ENCODE measurements around the gene CAPN2.
A peak's percentile ranks its signal among the peaks of the same experiment; 100 is the strongest.
"Not testable (repeated sequence)": the region's sequence is repeated elsewhere in the genome, so short reads cannot be mapped to it uniquely, and the experiment has no call there.

The CAPN2 gene

GRCh38 chr1:223717695-223718363 lies 5.5 kb downstream of the CAPN2 start:
- DNase-seq, result no peak

- DNase-seq, result peak; percentile 54
Measured at GRCh38 chr1:223718850-223719249, 6.5 kb downstream of the CAPN2 start.

DNA sequence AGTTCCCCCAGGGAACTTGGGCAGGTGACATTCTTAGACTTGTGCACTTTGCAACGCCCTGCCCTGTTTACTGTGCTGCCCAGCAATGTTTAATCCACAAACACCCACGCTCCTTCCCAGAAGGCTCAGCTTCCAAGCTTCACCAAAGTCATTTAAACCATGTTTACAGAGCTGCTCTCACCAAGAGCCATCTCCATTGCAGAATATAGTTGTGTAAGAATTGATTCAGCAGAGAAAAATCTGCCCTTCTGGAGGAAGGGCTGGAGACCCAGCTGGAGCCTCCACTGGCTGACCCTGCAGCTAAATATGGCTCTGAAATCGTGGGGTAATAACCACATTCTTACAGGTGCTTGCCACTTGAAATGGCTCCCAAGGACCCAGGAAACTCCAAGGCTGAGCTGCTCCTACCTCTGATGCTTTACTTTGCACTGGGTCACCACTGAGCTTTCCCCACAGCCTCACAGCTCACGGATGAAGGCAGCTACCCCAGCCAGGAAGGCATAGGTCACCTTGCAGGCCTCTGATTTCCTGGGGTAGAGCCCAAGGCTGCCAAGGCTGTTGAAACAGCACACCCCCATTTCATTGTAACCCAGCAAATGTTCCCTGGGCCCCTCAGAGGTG lies 8.7 kb downstream of the CAPN2 start:
- peak; percentile 75 for DNase-seq

DNA sequence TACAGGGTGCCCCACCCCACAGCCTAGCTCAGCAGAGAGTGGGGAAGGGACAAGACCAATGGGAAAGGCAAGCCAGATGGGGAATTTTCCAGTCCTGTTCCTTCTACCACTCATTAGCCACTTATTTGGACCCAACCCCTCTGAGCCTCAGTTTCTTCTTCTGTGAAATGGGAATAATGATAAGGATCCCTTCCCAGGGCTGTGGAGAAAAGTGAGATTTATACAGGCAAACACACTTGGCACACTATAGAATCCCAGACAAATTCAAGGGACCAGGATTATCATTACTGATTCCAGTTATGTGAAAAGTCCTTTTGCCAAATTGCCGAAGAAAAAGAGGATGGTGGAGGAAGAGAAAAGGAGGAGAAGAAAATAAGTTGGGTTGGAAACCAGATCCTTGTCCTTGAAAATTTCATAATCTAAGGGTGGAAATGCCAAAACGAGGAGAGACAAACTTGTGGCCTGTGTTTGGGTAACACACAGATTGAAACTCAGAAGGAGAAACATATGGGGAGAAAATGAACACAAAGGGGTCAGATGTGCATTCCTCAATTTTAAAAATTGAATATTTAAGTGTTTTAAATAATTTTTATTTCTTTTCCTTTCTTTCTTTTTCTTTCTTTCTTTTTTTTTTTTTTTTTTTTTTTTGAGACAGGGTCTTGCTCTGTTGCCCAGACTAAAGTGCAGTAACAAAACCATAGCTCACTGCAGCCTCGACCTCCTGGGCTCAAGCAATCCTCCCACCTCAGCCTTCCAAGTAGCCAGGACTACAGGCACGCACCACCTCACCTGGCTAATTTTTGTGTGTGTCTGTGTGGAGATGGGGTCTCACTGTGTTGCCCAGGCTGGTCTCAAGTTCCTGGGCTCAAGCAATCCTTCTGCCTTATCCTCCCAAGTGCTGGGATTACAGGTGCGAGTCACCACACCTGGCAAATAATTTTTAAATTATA lies 9.6 kb downstream of the CAPN2 start:
- DNase-seq, result no peak

GRCh38 chr1:223723351-223723904 lies 11.1 kb downstream of the CAPN2 start:
- no peak for DNase-seq

DNA sequence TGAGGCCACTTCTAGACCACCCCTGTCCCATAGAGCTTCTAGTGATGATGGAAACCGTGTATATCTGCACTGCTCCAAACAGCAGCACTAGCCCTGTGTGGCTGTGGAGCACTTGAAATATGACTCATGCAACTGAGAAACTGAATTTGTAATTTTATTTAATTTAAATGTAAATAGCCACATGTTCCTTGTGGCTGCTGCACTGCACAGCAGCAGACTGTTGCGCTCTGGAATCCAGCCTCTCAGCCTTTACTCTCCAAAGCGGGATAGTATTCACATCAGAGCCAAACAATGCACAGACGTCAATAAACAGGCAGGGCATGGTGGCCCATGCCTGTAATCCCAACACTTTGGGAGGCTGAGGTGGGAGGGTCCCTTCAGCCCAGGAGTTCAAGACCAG lies 12.0 kb downstream of the CAPN2 start:
- DNase-seq, result no peak

GRCh38 chr1:223725578-223725977 lies 13.2 kb downstream of the CAPN2 start:
- no peak for DNase-seq

- DNase-seq, result peak; percentile 98
Measured at GRCh38 chr1:223726380-223727001, 14.2 kb downstream of the CAPN2 start.

DNA sequence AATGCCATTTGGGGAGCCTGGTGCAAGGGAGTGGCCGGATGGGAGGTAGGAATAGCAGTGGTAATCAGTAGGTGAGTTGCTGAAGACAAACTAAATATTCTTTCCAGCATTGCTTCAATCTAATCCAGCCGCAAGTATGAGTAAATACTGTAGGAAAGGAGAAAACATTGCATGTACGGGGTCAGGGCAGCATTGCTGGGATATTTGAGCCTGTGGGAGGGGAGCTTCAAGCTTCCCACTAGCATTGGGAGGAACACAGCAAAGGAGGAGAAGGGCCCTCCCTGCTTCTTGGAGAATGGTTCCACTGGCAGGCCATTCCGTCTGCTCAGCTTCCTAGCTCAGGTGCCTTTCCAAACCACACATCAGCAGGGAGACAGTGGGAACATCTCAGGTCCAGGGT lies 15.2 kb downstream of the CAPN2 start:
- DNase-seq, result no peak

DNA sequence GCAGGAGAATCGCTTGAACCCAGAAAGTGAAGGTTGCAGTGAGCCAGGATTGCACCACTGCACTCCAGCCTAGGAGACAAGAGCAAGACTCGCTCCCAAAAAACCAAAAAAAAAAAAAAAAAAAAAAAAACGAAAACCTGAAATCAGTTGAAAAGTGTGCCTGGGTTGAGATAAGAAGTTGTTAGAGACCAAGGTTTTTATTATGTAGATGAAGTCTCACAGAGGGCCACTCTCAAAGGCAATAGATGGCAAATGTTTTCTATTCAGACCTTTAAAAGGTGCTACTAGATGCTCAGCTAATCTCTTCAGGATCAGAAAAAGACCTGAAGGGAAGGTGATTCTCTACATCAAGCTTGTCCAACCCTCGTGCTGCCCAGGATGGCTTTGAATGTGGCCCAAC lies 17.6 kb downstream of the CAPN2 start:
- no peak for DNase-seq

GRCh38 chr1:223730479-223731132 lies 18.3 kb downstream of the CAPN2 start:
- no peak for DNase-seq

DNA sequence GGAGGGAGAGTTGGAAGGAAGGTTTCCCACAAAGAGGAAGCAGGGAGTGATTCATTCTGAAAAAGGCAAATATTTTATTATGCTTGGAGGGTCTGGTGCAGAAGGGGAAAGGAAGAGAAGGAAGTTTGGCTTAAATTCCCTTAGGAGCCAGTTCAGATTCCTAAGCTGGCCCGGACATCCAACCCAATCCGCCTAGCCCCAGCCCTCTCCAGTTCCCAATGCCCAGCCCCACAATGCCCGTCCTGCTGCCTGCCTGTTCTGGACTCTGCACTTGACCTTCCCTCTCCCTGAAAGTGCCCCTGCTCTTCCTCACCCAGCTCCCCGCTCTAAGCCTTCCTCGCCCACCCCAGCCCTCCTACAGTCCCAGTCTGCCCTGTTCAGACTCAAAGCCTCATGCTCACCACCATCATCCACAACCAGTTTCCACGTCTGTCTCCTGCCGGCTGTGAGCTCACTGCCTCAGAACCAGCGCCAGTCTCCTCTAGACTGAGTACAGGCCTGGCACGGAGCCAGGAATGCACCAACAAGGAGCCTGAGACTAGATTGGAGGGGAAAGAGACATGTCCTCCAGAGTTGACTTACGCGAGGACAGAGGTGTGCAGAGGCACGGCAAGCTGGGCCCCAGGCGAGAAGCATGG lies 18.9 kb downstream of the CAPN2 start:
- DNase-seq, result peak; percentile 76

DNA sequence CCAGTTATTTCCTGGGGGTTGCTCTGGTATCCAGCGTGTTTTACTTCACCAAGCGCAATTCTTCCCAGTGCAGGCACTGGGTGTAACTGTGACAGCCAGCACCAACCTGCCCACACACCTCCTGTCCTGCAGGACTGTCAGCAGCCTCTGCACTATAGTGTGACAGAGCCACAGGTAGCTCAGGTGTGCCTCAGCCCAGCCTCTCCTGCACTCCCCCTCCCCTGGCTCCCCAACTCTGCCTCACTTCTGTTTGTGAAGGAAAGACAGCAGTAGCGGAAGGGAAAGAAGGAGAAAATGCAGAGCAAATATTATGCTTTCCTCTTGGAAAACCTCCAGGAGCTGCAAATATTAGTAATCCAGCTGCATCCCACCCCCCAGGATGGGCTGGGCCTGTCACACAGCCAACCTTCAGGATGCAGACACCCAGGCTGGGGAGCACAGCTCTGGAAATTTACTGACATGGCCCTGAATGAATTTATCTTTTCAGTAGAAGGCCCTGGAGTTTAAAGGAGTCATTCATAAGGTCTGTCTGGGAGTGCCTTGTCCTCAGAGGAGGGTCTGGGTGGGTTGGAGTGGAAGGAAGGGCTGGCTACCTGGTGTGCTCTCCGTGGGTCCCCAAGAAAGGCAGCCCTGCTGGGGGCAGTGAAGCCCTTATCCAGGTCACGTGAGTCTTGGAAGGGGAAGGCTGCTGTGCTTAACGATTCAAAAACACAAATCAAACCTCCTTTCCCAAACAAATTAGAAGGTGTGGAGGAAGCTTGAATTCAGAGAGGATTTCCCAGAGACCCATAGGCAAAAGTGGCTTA lies 20.9 kb downstream of the CAPN2 start:
- DNase-seq, result peak; percentile 49

DNA sequence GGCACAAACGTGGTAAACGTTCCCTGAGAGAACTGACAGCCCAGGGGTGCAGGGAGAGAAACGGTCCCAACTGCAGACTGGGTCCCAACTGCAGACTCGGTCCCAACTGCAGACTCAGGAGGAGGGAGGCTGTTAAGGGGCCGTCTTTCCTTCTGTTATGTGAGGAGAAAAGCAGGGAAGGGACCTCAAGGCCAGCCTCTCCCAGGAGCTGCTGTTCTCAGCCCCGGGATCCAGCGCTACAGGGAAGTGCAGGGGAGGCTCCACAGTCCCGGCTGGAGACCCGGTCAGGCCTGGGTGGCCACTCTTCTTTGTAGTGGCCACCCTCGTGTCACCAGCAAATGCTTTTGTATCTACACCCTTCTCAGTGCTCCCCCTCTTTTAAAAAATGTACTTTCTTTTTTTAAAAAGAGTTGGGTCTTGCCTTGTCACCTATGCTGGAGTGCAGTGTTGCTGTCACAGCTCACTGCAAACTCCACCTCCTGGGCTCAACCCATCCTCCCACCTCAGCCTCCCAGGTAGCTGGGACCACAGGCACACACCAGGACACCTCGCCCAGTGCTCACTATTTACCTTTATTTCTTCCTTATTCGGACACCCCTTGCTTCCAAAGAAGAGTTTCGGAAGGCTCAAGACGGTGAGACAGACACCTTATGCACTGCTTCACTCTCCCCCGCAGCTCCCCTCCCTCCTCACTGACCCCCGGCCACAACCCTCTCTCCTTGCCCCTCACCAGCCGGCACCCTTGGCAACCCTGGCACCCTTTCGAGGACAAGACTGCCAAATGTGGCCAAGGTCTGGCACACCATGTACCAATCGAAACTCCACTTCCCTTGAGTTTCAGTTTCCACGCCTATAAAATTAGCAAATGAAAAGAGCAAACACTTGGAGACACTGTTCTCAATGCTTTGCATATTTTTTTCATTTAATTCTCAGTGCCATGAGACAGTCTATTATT lies 21.8 kb downstream of the CAPN2 start:
- no peak for DNase-seq

- not testable (repeated sequence) for DNase-seq
Measured at GRCh38 chr1:223736638-223737037, 24.3 kb downstream of the CAPN2 start.

DNA sequence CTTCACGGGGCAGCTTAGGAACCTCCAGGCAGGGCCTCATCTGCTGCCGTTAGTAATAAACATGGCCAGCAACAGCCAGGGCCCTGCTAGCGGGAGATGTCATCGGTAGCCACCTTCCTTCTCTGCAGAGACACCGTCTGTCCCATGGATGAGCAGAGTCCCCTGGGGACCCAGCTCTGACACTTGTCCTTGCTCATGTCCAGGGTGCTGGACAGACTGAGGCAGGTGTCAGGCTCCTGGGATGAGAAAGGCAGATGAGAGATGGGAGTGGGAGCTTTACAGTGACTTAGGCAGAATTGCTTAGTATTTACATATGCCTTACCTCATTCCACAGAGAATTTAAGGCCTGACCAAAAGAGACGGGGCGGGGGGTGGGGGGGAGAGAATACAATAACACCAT lies 25.0 kb downstream of the CAPN2 start:
- DNase-seq, result no peak

DNA sequence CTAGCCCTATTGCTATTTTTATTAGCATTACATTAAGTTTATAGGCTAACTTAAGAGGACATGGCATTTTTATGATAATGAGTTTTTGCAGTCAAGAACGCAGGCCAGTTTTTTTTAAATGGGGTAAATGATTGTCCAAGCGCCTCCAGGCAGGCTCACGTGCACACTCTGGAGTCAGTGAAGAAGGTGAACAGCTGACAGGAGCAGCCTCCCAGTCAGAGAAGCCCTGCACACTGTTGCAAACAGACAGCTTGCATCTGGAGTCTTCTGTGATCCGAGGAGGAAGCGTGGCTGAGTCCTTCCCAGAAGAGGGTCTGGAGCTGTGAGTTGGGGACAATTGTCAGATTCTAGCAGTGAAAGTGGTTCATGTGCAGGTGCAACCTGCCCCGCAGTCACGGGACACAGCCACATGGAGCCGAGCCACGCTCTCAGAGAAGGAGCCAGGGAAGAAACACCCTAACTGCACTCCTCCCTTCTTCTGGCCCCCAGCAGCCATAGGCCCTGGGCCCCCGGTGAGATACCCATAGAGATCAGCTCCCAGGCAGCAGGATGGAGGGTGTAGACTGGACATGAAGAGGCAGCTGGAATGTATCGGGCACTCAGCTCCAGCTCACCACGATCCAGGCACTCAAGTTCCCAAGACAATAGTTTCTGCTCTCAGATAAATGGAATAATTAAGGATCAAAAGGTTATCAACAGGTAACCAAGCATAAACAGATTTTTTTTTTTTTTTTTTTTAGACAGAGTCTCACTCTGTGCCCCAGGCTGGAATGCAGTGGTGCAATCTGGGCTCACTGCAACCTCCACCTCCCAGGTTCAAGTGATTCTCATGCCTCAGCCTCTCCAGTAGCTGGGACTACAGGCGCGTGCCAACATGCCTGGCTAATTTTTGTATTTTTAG lies 26.4 kb downstream of the CAPN2 start:
- DNase-seq, result no peak

DNA sequence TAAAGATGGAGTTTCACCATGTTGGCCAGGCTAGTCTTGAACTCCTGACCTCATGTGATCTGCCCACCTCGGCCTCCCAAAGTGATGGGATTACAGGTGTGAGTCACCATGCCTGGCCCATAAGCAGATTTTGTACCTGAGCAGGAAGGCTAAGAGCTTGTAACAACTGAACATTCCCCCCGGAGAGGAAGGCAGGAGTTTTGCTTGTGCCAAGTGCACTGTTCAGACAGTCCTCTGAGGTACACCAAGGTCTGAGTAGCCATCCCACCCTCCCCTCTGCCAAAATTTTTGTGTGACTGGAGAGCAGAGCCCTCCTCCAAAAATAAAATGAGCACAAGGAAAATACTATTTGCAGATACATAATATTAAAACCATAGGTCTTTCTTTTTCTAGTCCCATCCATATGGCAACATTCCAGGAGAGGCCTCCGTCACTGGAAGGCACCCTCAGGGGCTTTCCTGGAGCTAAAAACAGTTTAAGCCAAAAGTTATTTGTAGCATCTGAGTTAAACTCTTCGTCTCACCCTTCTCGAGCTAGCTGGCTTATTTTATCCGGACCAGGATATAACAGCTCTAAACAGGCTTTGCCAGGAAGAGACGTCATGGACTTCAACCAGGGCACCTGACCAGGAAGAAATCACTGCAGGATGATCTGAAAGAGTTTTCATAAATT lies 27.2 kb downstream of the CAPN2 start:
- DNase-seq, result peak; percentile 45
